Esophagus squamous epithelium (tissue), 4 donors: ENCODE measurements around the gene CCDC154.

Source experiments
- POLR2A ChIP-seq, 4 donors: fragments of 450-650 bp; IDR thresholded peaks; one replicate each; pipeline ENCODE4 v1.6.1; 2017; ENCODE audit warnings: antibody characterized with exemption in 4 of 4, mild to moderate bottlenecking in 4 of 4, moderate library complexity in 3 of 4
- TF ChIP-seq, protein P1 (sequence below), 6 experiments: fragments of 450-650 bp in 4 of 6; fragments of 200-600 bp in 2 of 6; sonication (generic) in 2 of 6; IDR thresholded peaks; one replicate each; pipeline ENCODE4 v1.5.1; 2016 to 2019; ENCODE audit warnings: antibody characterized with exemption in 6 of 6, mild to moderate bottlenecking in 4 of 6, moderate library complexity in 4 of 6

DNA sequence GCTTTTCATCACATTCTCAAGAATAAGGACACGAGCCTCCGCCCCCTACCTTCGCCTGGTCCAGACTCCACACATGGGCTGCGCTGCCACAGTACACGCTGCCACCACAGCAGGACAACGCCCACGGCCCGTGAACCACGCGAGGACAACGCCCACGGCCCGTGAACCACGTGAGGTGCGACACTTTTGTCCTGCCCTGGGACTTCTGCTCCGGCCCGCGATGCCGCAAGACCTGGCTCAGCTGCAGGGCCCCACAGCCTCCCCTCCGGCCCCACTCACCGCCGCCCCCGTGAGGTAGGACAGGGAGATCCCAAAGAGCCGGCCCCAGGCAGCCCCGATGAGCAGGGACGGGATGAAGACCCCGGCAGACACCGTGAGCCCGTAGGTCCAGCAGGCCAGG is 5.9 kb upstream of the CCDC154 start:
- TF ChIP-seq, protein P1, sequence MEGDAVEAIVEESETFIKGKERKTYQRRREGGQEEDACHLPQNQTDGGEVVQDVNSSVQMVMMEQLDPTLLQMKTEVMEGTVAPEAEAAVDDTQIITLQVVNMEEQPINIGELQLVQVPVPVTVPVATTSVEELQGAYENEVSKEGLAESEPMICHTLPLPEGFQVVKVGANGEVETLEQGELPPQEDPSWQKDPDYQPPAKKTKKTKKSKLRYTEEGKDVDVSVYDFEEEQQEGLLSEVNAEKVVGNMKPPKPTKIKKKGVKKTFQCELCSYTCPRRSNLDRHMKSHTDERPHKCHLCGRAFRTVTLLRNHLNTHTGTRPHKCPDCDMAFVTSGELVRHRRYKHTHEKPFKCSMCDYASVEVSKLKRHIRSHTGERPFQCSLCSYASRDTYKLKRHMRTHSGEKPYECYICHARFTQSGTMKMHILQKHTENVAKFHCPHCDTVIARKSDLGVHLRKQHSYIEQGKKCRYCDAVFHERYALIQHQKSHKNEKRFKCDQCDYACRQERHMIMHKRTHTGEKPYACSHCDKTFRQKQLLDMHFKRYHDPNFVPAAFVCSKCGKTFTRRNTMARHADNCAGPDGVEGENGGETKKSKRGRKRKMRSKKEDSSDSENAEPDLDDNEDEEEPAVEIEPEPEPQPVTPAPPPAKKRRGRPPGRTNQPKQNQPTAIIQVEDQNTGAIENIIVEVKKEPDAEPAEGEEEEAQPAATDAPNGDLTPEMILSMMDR (IDR thresholded peaks at IDR 0.05) = no peak
- no peak for TF ChIP-seq POLR2A (IDR thresholded peaks at IDR 0.05)
